HepG2 (cell line): ENCODE results near the gene FRMD6. TPM values are rescaled to one million over a fixed set of nuclear protein-coding genes. Genes with fewer than 3 reads are reported as not detected.

ENCODE experiments used
- ATAC-seq: fragments of 200-7000 bp; cut with Tn5 transposase; 3 replicates; pipeline ENCODE4 v1.9.1; 2020; ENCODE audit warnings: mild to moderate bottlenecking, moderate library complexity
- BruUV-seq: library from RNA; stranded (reverse); fragments of 400-500 nt; replicated peaks from 2 replicates; lab custom pipeline; 2021; lab: Mats Ljungman, UMichigan
- CTCF ChIA-PET: fragments of 300-600 bp; formaldehyde crosslinking; extraction: SDS; loops from one replicate; lab custom pipeline; 2021; ENCODE audit warnings: low total read pairs, inconsistent platforms, low intra/inter-chr PET ratio; lab: Yijun Ruan, JAX
- POLR2A ChIA-PET: fragments of 350-600 bp; sonication (Branson Sonifier 250); formaldehyde crosslinking; loops from one replicate; lab custom pipeline; 2020; ENCODE audit warnings: antibody characterized with exemption, inconsistent platforms; lab: Yijun Ruan, JAX
- DNase-seq: peaks from one replicate; pipeline ENCODE4 v3.0.0-alpha.2; 2015; ENCODE audit warnings: low spot score
- FAIRE-seq: peaks from 3 replicates; lab custom pipeline; 2011; peaks lifted over from hg19 to GRCh38; lab: Jason Lieb, UNC
- H2AFZ ChIP-seq: one replicate; pipeline ENCODE4 v1.6.1; 2011; ENCODE audit warnings: low read length, inconsistent platforms
- H3K27ac ChIP-seq: fragments of 300-600 bp; 3 replicates; pipeline ENCODE4 v1.8.0; 2011; ENCODE audit warnings: mixed run types, mild to moderate bottlenecking, mixed read lengths, low read length, inconsistent platforms; ENCODE audit not compliant: insufficient read depth; ENCODE audit errors: extremely low read length
- H3K27me3 ChIP-seq, 2 experiments: fragments of 200-600 bp in 1 of 2; 2 replicates in 1 of 2; 3 replicates in 1 of 2; pipeline versions ENCODE4 v1.6.0 to v1.8.0; 2011; ENCODE audit warnings: low read length in 2 of 2, mild to moderate bottlenecking in 2 of 2, moderate library complexity in 2 of 2, inconsistent platforms in 1 of 2; ENCODE audit not compliant: insufficient read depth in 2 of 2, control insufficient read depth in 1 of 2
- H3K36me3 ChIP-seq, 2 experiments: fragments of 200-600 bp in 1 of 2; replicated peaks in 1 of 2; 2 replicates in 1 of 2; 3 replicates in 1 of 2; pipeline versions ENCODE4 v1.5.1 to v1.8.0; 2011; ENCODE audit warnings: low read length in 2 of 2, inconsistent platforms in 1 of 2; ENCODE audit not compliant: insufficient read depth in 2 of 2, control insufficient read depth in 1 of 2
- H3K4me1 ChIP-seq: 2 replicates; pipeline ENCODE4 v1.5.1; 2012; ENCODE audit warnings: low read length, inconsistent platforms; ENCODE audit not compliant: insufficient read depth
- H3K4me2 ChIP-seq: 2 replicates; pipeline ENCODE4 v1.6.0; 2011; ENCODE audit warnings: low read depth, low read length, inconsistent platforms
- H3K4me3 ChIP-seq, 3 experiments: fragments of 200-600 bp in 1 of 3; sonication (generic), shearing (Covaris generic) in 1 of 3; replicated peaks in 1 of 3; 2 replicates each; pipeline ENCODE4 v1.5.1; 2011 to 2016; ENCODE audit warnings: low read length in 3 of 3, inconsistent platforms in 2 of 3, low read depth in 2 of 3, mild to moderate bottlenecking in 2 of 3, control low read depth in 1 of 3, mixed read lengths in 1 of 3; ENCODE audit not compliant: insufficient read depth in 1 of 3
- H3K79me2 ChIP-seq: one replicate; pipeline ENCODE4 v1.6.1; 2011; ENCODE audit warnings: low read length, inconsistent platforms; ENCODE audit not compliant: insufficient read depth
- H3K9ac ChIP-seq: 2 replicates; pipeline ENCODE4 v1.6.0; 2011; ENCODE audit warnings: mild to moderate bottlenecking, low read depth, low read length, inconsistent platforms; ENCODE audit not compliant: insufficient read depth
- H3K9me3 ChIP-seq: 2 replicates; pipeline ENCODE4 v1.5.1; 2012; ENCODE audit warnings: mild to moderate bottlenecking, low read length
- H4K20me1 ChIP-seq: 2 replicates; pipeline ENCODE4 v1.6.0; 2011; ENCODE audit warnings: inconsistent platforms, mild to moderate bottlenecking, low read length, moderate library complexity; ENCODE audit not compliant: insufficient read depth
- ARID5B ChIP-seq: IDR thresholded peaks from 2 replicates; pipeline ENCODE4 v1.4.0; 2020; ENCODE audit warnings: mild to moderate bottlenecking, missing genetic modification reagents
- CAMTA2 ChIP-seq: sonication (generic); formaldehyde crosslinking; IDR thresholded peaks from 2 replicates; pipeline ENCODE4 v1.4.0; 2020; ENCODE audit warnings: mild to moderate bottlenecking, missing genetic modification reagents, borderline replicate concordance
- CEBPB ChIP-seq: IDR thresholded peaks from 2 replicates; pipeline ENCODE4 v1.6.1; 2011; ENCODE audit warnings: low read depth, low read length, improper control_type of control experiment, borderline replicate concordance
- ELF4 ChIP-seq: sonication (generic); formaldehyde crosslinking; IDR thresholded peaks from 2 replicates; pipeline ENCODE4 v1.5.0; 2020; ENCODE audit warnings: missing genetic modification reagents, mild to moderate bottlenecking, moderate library complexity, borderline replicate concordance
- KLF11 ChIP-seq: IDR thresholded peaks from 2 replicates; pipeline ENCODE4 v1.6.1; 2016; ENCODE audit warnings: missing compliant biosample characterization
- MTA3 ChIP-seq: sonication (generic); formaldehyde crosslinking; IDR thresholded peaks from 2 replicates; pipeline ENCODE4 v1.4.0; 2020; ENCODE audit warnings: missing genetic modification reagents
- NCOA1 ChIP-seq: sonication (generic); formaldehyde crosslinking; IDR thresholded peaks from 2 replicates; pipeline ENCODE4 v1.9.0; 2021; ENCODE audit warnings: missing genetic modification reagents
- NR0B2 ChIP-seq: sonication (generic); formaldehyde crosslinking; IDR thresholded peaks from 2 replicates; pipeline ENCODE4 v1.4.0; 2020; ENCODE audit warnings: mild to moderate bottlenecking, missing genetic modification reagents
- PATZ1 ChIP-seq: sonication (generic); formaldehyde crosslinking; IDR thresholded peaks from 2 replicates; pipeline ENCODE4 v1.4.0; 2020; ENCODE audit warnings: missing genetic modification reagents
- PRDM10 ChIP-seq: sonication (generic); formaldehyde crosslinking; IDR thresholded peaks from 2 replicates; pipeline ENCODE4 v1.4.0; 2020; ENCODE audit warnings: low read depth, missing genetic modification reagents
- RFX3 ChIP-seq: IDR thresholded peaks from 2 replicates; pipeline ENCODE4 v1.6.1; 2016; ENCODE audit warnings: missing biosample characterization, missing genetic modification reagents
- SETDB1 ChIP-seq: sonication (generic); formaldehyde crosslinking; IDR thresholded peaks from 2 replicates; pipeline ENCODE4 v1.5.1; 2020; ENCODE audit warnings: missing genetic modification reagents, mild to moderate bottlenecking, borderline replicate concordance
- ZMYM4 ChIP-seq: sonication (generic); formaldehyde crosslinking; IDR thresholded peaks from 2 replicates; pipeline ENCODE4 v1.8.1; 2023; ENCODE audit warnings: mild to moderate bottlenecking, missing genetic modification reagents
- ZNF224 ChIP-seq: sonication (generic); formaldehyde crosslinking; IDR thresholded peaks from 2 replicates; pipeline ENCODE4 v1.5.0; 2020; ENCODE audit warnings: mild to moderate bottlenecking, missing genetic modification reagents
- ZNF292 ChIP-seq: sonication (generic); formaldehyde crosslinking; IDR thresholded peaks from 2 replicates; pipeline ENCODE4 v1.8.1; 2022; ENCODE audit warnings: mild to moderate bottlenecking, low read depth, missing genetic modification reagents, borderline replicate concordance
- ZNF883 ChIP-seq: sonication (generic); formaldehyde crosslinking; IDR thresholded peaks from 2 replicates; pipeline ENCODE4 v1.5.1; 2020; ENCODE audit warnings: mild to moderate bottlenecking, missing genetic modification reagents; ENCODE audit errors: not compliant biosample characterization
- in situ Hi-C: cut with HindIII; loops from 2 replicates; pipeline ENCODE4 v1.10.0; 2017; ENCODE audit warnings: low pct_unique_long_range_greater_than_20kb; ENCODE audit not compliant: extremely low pct_ligation_motif_present
- intact Hi-C: fragments of 100-400 bp; cut with micrococcal nuclease; formaldehyde crosslinking; loops from one replicate; pipeline ENCODE4 v1.10.0; 2022; ENCODE audit not compliant: unreplicated experiment
- polyA plus RNA-seq, 8 experiments: library from polyadenylated mRNA; depleted of rRNA in 3 of 8; stranded (reverse) in 7 of 8; unstranded in 1 of 8; fragments of >200 nt; fragmentation: Illumina TruSeq in 4 of 8; extraction: Trizol in 4 of 8; gene quantifications; 2 replicates each; pipeline versions ENCODE4 v1.2.1 to v1.2.3, GENCODE V29; 2011 to 2016; ENCODE audit warnings: low read depth in 4 of 8, missing spikeins in 1 of 8, mixed read lengths in 1 of 8; ENCODE audit not compliant: insufficient read depth in 1 of 8
- total RNA-seq, 5 experiments: library from RNA; depleted of rRNA; stranded (reverse); fragments of >200 nt; fragmentation: Illumina TruSeq; extraction: Trizol; gene quantifications; 2 replicates each; pipeline ENCODE4 v1.2.3, GENCODE V29; 2016; ENCODE audit warnings: low read depth in 1 of 5

FRMD6 gene
- total and polyA plus RNA-seq, 2 of the 13 experiments (the other 11 are each of a cell fraction or from before 2014, with no cell fraction given): 2.4 to 5.4 TPM

DNA sequence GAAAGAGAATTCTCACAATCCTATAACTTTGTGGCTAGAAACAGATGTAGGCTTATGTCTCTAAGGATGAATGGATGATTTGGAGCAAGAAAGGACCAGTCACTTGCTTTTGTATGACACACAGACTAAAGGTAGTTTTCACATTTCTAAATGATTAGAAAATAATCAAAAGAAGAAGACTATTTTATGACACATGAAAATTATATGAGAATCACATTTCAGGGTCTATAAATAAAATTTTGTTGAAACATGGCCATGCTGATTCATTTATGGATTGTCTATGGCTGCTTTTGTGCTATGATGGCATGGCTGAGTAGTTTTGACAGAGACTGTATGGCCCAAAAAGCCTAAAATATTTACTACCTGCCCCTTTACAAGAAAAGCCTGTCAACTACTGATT, 49.4 kb upstream of the FRMD6 start:
- DNase-seq (no peak), ATAC-seq (no peak), FAIRE-seq (no peak)
- Histone ChIP-seq H3K4me2 (no peak overlapping the region), H3K4me3 (no peak overlapping the region), H3K79me2 (no peaks in the 10 kb centered on the region), H3K36me3 (no peaks in the 10 kb centered on the region), H2AFZ (no peak overlapping the region), H3K27ac (no peak overlapping the region), H4K20me1 (no peaks in the 10 kb centered on the region), H3K27me3 (no peaks in the 10 kb centered on the region), H3K9ac (no peak overlapping the region), H3K9me3 (no peaks in the 10 kb centered on the region), H3K4me1 (no peaks in the 10 kb centered on the region)
- CTCF ChIA-PET: no interaction called here
- intact Hi-C loops: no loop called here
- no TSS peak for BruUV-seq
- in situ Hi-C loops: no loop called here
- POLR2A ChIA-PET: no interaction called here
- no peak for TF ChIP-seq RFX3 (CRISPR knock-in tag)
- TF ChIP-seq ARID5B (CRISPR knock-in tag): no peak
- no peak for TF ChIP-seq CAMTA2 (CRISPR knock-in tag)
- TF ChIP-seq ELF4 (CRISPR knock-in tag): no peak
- TF ChIP-seq ZMYM4: no peak
- TF ChIP-seq ZNF883 (CRISPR knock-in tag): no peak
- no peak for TF ChIP-seq PRDM10 (CRISPR knock-in tag)
- TF ChIP-seq NCOA1 (CRISPR knock-in tag): no peak
- TF ChIP-seq SETDB1 (CRISPR knock-in tag): no peak
- no peak for TF ChIP-seq ZNF224 (CRISPR knock-in tag)
- no peak for TF ChIP-seq NR0B2 (CRISPR knock-in tag)
- TF ChIP-seq MTA3 (CRISPR knock-in tag): no peak
- no peak for TF ChIP-seq ZNF292 (CRISPR knock-in tag)
- no peak for TF ChIP-seq PATZ1 (CRISPR knock-in tag)
- TF ChIP-seq KLF11 (CRISPR knock-in tag): no peak
- no peak for TF ChIP-seq CEBPB
